ENCODE data around the gene COPB2. TPM values are rescaled to one million over a fixed set of nuclear protein-coding genes. Genes with fewer than 3 reads are reported as not detected.

COPB2 gene
- total and polyA plus RNA-seq, 2 of the 4 experiments (the other 2 are of a cell fraction): 179 to 363 TPM

DNA sequence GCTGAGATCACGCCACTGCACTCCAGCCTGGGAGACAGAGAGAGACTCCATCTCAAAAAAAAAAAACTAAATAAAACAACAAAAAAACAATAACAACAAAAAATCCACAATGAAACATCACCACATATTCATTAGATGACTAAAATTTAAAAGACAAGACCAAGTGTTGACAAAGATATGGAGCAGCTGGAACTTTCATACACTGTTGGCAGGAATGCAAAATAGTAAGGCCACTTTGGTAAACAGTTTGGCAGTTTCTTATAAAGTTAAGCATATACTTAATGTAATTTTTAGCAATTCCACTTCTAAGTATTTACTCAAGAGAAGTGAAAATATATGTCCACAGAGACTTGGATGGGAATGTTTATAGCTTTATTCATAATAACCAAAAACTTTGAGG, 43.6 kb upstream of the COPB2 start:
- BruUV-seq (replicated peaks): no TSS peak
- Histone ChIP-seq H3K36me3 (ENCODE audit: control insufficient read depth, insufficient read depth, low read length) (no peaks in the 10 kb centered on the region), H2BK5ac (ENCODE audit: low read depth, low read length, poor library complexity, severe bottlenecking) (no peak overlapping the region), H3K9me3 (ENCODE audit: control insufficient read depth, insufficient read depth, low read length) (no peaks in the 10 kb centered on the region), H3K79me1 (ENCODE audit: low read depth in 1 of 2, low read length in 2 of 2) (no peaks in the 10 kb centered on the region), H3K18ac (ENCODE audit: low read depth, low read length) (no peak overlapping the region), H2AK5ac (ENCODE audit: low read depth, low read length) (no peak overlapping the region), H4K5ac (ENCODE audit: low read depth, low read length) (no peak overlapping the region), H3K9me1 (ENCODE audit: insufficient read depth, low read length) (no peaks in the 10 kb centered on the region), H3K9ac (ENCODE audit: low read depth, low read length) (no peak overlapping the region), H2BK20ac (ENCODE audit: low read depth, low read length) (no peak overlapping the region), H3K4me1 (ENCODE audit: control insufficient read depth, insufficient read depth, low read length) (peaks cover 3% of the 10 kb centered on the region; the same call in 1 of the 2 replicates), H4K20me1 (ENCODE audit: insufficient read depth, low read length) (no peaks in the 10 kb centered on the region), H3K4me2 (ENCODE audit: low read depth, low read length) (no peak overlapping the region), H2AK9ac (replicated peaks; ENCODE audit: low read depth, low read length, poor library complexity) (no peak overlapping the region), H3K23ac (ENCODE audit: low read depth, low read length) (no peak overlapping the region), H2BK120ac (ENCODE audit: low read depth, low read length) (no peak overlapping the region), H3K4ac (ENCODE audit: low read depth, low read length) (no peak overlapping the region), H3K27ac (ENCODE audit: insufficient read depth, low read length) (no peak overlapping the region), H2AFZ (replicated peaks; ENCODE audit: low read length, poor library complexity) (no peak overlapping the region), H4K8ac (ENCODE audit: low read depth in 2 of 2, low read length in 2 of 2) (no peak overlapping the region), H4K91ac (ENCODE audit: insufficient read depth, low read depth, low read length) (no peak overlapping the region), H3K27me3 (ENCODE audit: control insufficient read depth, insufficient read depth, low read length) (no peaks in the 10 kb centered on the region), H3K4me3 (ENCODE audit: insufficient read depth, low read depth, low read length) (no peak overlapping the region), H3K14ac (replicated peaks; ENCODE audit: low read depth, low read length) (no peak overlapping the region), H3K56ac (ENCODE audit: extremely low read depth, insufficient read depth, low read length) (no peak overlapping the region), H2BK15ac (ENCODE audit: low read depth, low read length) (no peak overlapping the region)
- dilution Hi-C loops (cut with HindIII; ENCODE audit: low sequenced_read_pairs, unreplicated experiment) (no loop called here), intact Hi-C loops (cut with micrococcal nuclease) (no loop called here), in situ Hi-C loops (cut with MboI; ENCODE audit: low sequenced_read_pairs) (loop anchor here (25.0 kb wide), 1 partner anchor 1429 kb away; no protein-coding TSS in a partner anchor)
- ATAC-seq (ENCODE audit: low read depth) (no peak), DNase-seq (no peak)
- WGBS, 2 experiments (ENCODE audit: extremely low coverage in 2 of 2, insufficient read length in 1 of 2): no CpG with 5 or more reads among the region's 1 CpG
- ChIA-PET CTCF (interaction anchor here (0.5 kb wide), 1 partner anchor 878 kb away, joined by 5 read pairs; no protein-coding TSS in a partner anchor), POLR2A (ENCODE audit: unreplicated experiment) (no interaction called here)
- TF ChIP-seq RFX5 (IDR thresholded peaks at IDR 0.05; ENCODE audit: low read depth, low read length) (no peak), BHLHE40 (IDR thresholded peaks at IDR 0.05; ENCODE audit: low read depth, low read length) (no peak), MXI1 (IDR thresholded peaks at IDR 0.05; ENCODE audit: borderline replicate concordance, low read depth, low read length) (no peak), POLR2A (IDR thresholded peaks at IDR 0.05; ENCODE audit: low read depth, low read length) (no peak), NFE2L2 (IDR thresholded peaks at IDR 0.05; ENCODE audit: low read depth, low read length) (no peak), MAZ (IDR thresholded peaks at IDR 0.05; ENCODE audit: borderline replicate concordance, low read depth, low read length) (no peak), RCOR1 (IDR thresholded peaks at IDR 0.05; ENCODE audit: insufficient replicate concordance, low read length) (no peak), CEBPB (IDR thresholded peaks at IDR 0.05; ENCODE audit: low read depth, low read length) (no peak), RAD21 (IDR thresholded peaks at IDR 0.05; ENCODE audit: low read length) (no peak), CHD1 (IDR thresholded peaks at IDR 0.05; ENCODE audit: low read depth, low read length) (no peak), SMC3 (IDR thresholded peaks at IDR 0.05; ENCODE audit: low read depth, low read length) (no peak), FOS (IDR thresholded peaks at IDR 0.05; ENCODE audit: low read depth, low read length) (no peak), MAFK (IDR thresholded peaks at IDR 0.05; ENCODE audit: low read depth, low read length) (no peak)
- TF ChIP-seq, protein P1, sequence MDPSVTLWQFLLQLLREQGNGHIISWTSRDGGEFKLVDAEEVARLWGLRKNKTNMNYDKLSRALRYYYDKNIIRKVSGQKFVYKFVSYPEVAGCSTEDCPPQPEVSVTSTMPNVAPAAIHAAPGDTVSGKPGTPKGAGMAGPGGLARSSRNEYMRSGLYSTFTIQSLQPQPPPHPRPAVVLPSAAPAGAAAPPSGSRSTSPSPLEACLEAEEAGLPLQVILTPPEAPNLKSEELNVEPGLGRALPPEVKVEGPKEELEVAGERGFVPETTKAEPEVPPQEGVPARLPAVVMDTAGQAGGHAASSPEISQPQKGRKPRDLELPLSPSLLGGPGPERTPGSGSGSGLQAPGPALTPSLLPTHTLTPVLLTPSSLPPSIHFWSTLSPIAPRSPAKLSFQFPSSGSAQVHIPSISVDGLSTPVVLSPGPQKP (IDR thresholded peaks at IDR 0.05; ENCODE audit: borderline replicate concordance, low read depth, low read length): no peak
- TF ChIP-seq, protein P2, sequence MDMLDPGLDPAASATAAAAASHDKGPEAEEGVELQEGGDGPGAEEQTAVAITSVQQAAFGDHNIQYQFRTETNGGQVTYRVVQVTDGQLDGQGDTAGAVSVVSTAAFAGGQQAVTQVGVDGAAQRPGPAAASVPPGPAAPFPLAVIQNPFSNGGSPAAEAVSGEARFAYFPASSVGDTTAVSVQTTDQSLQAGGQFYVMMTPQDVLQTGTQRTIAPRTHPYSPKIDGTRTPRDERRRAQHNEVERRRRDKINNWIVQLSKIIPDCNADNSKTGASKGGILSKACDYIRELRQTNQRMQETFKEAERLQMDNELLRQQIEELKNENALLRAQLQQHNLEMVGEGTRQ (IDR thresholded peaks at IDR 0.05; ENCODE audit: low read depth, low read length): no peak
- TF ChIP-seq, protein P3, sequence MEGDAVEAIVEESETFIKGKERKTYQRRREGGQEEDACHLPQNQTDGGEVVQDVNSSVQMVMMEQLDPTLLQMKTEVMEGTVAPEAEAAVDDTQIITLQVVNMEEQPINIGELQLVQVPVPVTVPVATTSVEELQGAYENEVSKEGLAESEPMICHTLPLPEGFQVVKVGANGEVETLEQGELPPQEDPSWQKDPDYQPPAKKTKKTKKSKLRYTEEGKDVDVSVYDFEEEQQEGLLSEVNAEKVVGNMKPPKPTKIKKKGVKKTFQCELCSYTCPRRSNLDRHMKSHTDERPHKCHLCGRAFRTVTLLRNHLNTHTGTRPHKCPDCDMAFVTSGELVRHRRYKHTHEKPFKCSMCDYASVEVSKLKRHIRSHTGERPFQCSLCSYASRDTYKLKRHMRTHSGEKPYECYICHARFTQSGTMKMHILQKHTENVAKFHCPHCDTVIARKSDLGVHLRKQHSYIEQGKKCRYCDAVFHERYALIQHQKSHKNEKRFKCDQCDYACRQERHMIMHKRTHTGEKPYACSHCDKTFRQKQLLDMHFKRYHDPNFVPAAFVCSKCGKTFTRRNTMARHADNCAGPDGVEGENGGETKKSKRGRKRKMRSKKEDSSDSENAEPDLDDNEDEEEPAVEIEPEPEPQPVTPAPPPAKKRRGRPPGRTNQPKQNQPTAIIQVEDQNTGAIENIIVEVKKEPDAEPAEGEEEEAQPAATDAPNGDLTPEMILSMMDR (conservative IDR thresholded peaks at IDR 0.05; ENCODE audit: low read depth, low read length): no peak
